ENCODE results near the gene CACNA1I. TPM values are rescaled to one million over a fixed set of nuclear protein-coding genes. Genes with fewer than 3 reads are reported as not detected.

Gene CACNA1I
- polyA plus RNA-seq, 1 experiment = not detected

- DNase-seq (ENCODE audit: low read depth, low spot score) = no peak
- TF ChIP-seq CTCF (IDR thresholded peaks at IDR 0.05; ENCODE audit: low read depth, low read length) = no peak
- Histone ChIP-seq H3K27me3 (ENCODE audit: control insufficient read depth, insufficient read depth, low read length) (peaks cover 31% of the 10 kb centered on the region), H3K4me3 (ENCODE audit: low read depth, low read length) (no peak overlapping the region), H3K27ac (ENCODE audit: low read depth, low read length) (no peak overlapping the region), H3K9me3 (ENCODE audit: control insufficient read depth, insufficient read depth, low read length) (no peaks in the 10 kb centered on the region; the same call in 1 of the 2 replicates)
- ChIA-PET POLR2A (no interaction called here), CTCF (no interaction called here)
Measured at GRCh38 chr22:39734866-39735265, 164.3 kb downstream of the CACNA1I start.

GRCh38 chr22:39735776-39736175, 165.2 kb downstream of the CACNA1I start:
- Histone ChIP-seq H3K27me3 (ENCODE audit: control insufficient read depth, insufficient read depth, low read length) (peaks cover 31% of the 10 kb centered on the region), H3K27ac (ENCODE audit: low read depth, low read length) (no peak overlapping the region), H3K4me3 (ENCODE audit: low read depth, low read length) (no peak overlapping the region), H3K9me3 (ENCODE audit: control insufficient read depth, insufficient read depth, low read length) (no peaks in the 10 kb centered on the region; the same call in 1 of the 2 replicates)
- POLR2A ChIA-PET = no interaction called here
- CTCF ChIA-PET = interaction anchor here (0.6 kb wide), 1 partner anchor 31 kb away, joined by 6 read pairs; no protein-coding TSS in a partner anchor
- no peak for TF ChIP-seq CTCF (IDR thresholded peaks at IDR 0.05; ENCODE audit: low read depth, low read length)
- no peak for DNase-seq (ENCODE audit: low read depth, low spot score)

GRCh38 chr22:39738746-39739145, 168.2 kb downstream of the CACNA1I start:
- CTCF ChIA-PET = interaction anchor here (1.6 kb wide), 1 partner anchor 286 kb away, joined by 5 read pairs; no protein-coding TSS in a partner anchor

More at GRCh38 chr22:39738746-39739145, 168.2 kb downstream of the CACNA1I start:
- TF ChIP-seq CTCF (IDR thresholded peaks at IDR 0.05; ENCODE audit: low read depth, low read length) = no peak
- peaks cover 13% of the 10 kb centered on the region for H3K27me3 ChIP-seq (ENCODE audit: control insufficient read depth, insufficient read depth, low read length)
- DNase-seq (ENCODE audit: low read depth, low spot score) = peak; percentile 44
- no peaks in the 10 kb centered on the region for H3K9me3 ChIP-seq (ENCODE audit: control insufficient read depth, insufficient read depth, low read length)
- no peak overlapping the region for H3K27ac ChIP-seq (ENCODE audit: low read depth, low read length)
- POLR2A ChIA-PET = interaction anchor here (0.8 kb wide), 1 partner anchor 10 kb away, joined by 3 read pairs; no protein-coding TSS in a partner anchor
- H3K4me3 ChIP-seq (ENCODE audit: low read depth, low read length) = no peak overlapping the region

Other genes with a start within 250 kb of the CACNA1I start
- 20.8 and 31.7 TPM in 2 replicates for gene SYNGR1, start 220.8 kb upstream of the CACNA1I start, polyA plus RNA-seq (2011; rRNA removed)
- 16.7 and 18.7 TPM in 2 replicates for gene TAB1, start 171.0 kb upstream of the CACNA1I start, polyA plus RNA-seq (2011; rRNA removed)
- gene MGAT3, start 113.7 kb upstream of the CACNA1I start, polyA plus RNA-seq (2011; rRNA removed) = 0.10 and 0.15 TPM in 2 replicates
- gene MIEF1, start 68.5 kb upstream of the CACNA1I start, polyA plus RNA-seq (2011; rRNA removed) = 18.9 and 19.2 TPM in 2 replicates
- 844 and 936 TPM in 2 replicates for gene ATF4, start 50.2 kb upstream of the CACNA1I start, polyA plus RNA-seq (2011; rRNA removed)
- gene RPS19BP1, start 38.0 kb upstream of the CACNA1I start, polyA plus RNA-seq (2011; rRNA removed) = 50.8 and 53.0 TPM in 2 replicates

All from AG04450 (cell line).